Measurements from ENCODE around the gene PCGF2. TPM values are rescaled to one million over a fixed set of nuclear protein-coding genes. Genes with fewer than 3 reads are reported as not detected.

PCGF2 gene
- total RNA-seq, 1 donor = 3.3 TPM

GRCh38 chr17:38725066-38725465, 23.1 kb downstream of the PCGF2 start:
- no peaks in the 10 kb centered on the region for H4K20me1 ChIP-seq (ENCODE audit: insufficient read depth, low read length)
- no peak overlapping the region for H3K4me3 ChIP-seq (ENCODE audit: insufficient read depth, low read length)
- H3K36me3 ChIP-seq (ENCODE audit: insufficient read depth, low read length) = peaks cover 20% of the 10 kb centered on the region
- H2AFZ ChIP-seq (ENCODE audit: low read length) = no peak overlapping the region
- no peaks in the 10 kb centered on the region for H3K4me1 ChIP-seq (ENCODE audit: insufficient read depth, low read length)
- H3K27ac ChIP-seq (ENCODE audit: low read depth, low read length) = no peak overlapping the region
- DNase-seq (ENCODE audit: insufficient read length, low spot score, missing footprints) = no peak
- no peaks in the 10 kb centered on the region for H3K79me2 ChIP-seq (ENCODE audit: insufficient read depth, low read length)
- H3K4me2 ChIP-seq (ENCODE audit: insufficient read depth, low read length) = no peak overlapping the region
- TF ChIP-seq CTCF (IDR thresholded peaks at IDR 0.05; ENCODE audit: extremely low read depth, low read depth, low read length) = no peak
- H3K27me3 ChIP-seq (ENCODE audit: insufficient read depth, low read length) = no peaks in the 10 kb centered on the region
- H3K9me3 ChIP-seq (ENCODE audit: low read depth, low read length) = no peaks in the 10 kb centered on the region

- Histone ChIP-seq H3K4me2 (ENCODE audit: insufficient read depth, low read length) (no peak overlapping the region), H3K4me3 (ENCODE audit: insufficient read depth, low read length) (no peak overlapping the region), H3K4me1 (ENCODE audit: insufficient read depth, low read length) (no peaks in the 10 kb centered on the region), H3K79me2 (ENCODE audit: insufficient read depth, low read length) (no peaks in the 10 kb centered on the region), H3K36me3 (ENCODE audit: insufficient read depth, low read length) (peaks cover 20% of the 10 kb centered on the region), H3K27me3 (ENCODE audit: insufficient read depth, low read length) (no peaks in the 10 kb centered on the region), H4K20me1 (ENCODE audit: insufficient read depth, low read length) (no peaks in the 10 kb centered on the region), H3K27ac (ENCODE audit: low read depth, low read length) (no peak overlapping the region), H3K9me3 (ENCODE audit: low read depth, low read length) (no peaks in the 10 kb centered on the region), H2AFZ (ENCODE audit: low read length) (no peak overlapping the region)
- DNase-seq (ENCODE audit: insufficient read length, low spot score, missing footprints) = no peak
- TF ChIP-seq CTCF (IDR thresholded peaks at IDR 0.05; ENCODE audit: extremely low read depth, low read depth, low read length) = no peak
Observed at GRCh38 chr17:38724337-38724988, 23.7 kb downstream of the PCGF2 start.

GRCh38 chr17:38721802-38722201, 26.3 kb downstream of the PCGF2 start:
- Histone ChIP-seq H3K79me2 (ENCODE audit: insufficient read depth, low read length) (no peaks in the 10 kb centered on the region), H2AFZ (ENCODE audit: low read length) (no peak overlapping the region), H4K20me1 (ENCODE audit: insufficient read depth, low read length) (no peaks in the 10 kb centered on the region), H3K27ac (ENCODE audit: low read depth, low read length) (no peak overlapping the region), H3K4me3 (ENCODE audit: insufficient read depth, low read length) (no peak overlapping the region), H3K4me2 (ENCODE audit: insufficient read depth, low read length) (no peak overlapping the region), H3K4me1 (ENCODE audit: insufficient read depth, low read length) (no peaks in the 10 kb centered on the region), H3K36me3 (ENCODE audit: insufficient read depth, low read length) (peaks cover 33% of the 10 kb centered on the region), H3K27me3 (ENCODE audit: insufficient read depth, low read length) (no peaks in the 10 kb centered on the region), H3K9me3 (ENCODE audit: low read depth, low read length) (no peaks in the 10 kb centered on the region)
- TF ChIP-seq CTCF (IDR thresholded peaks at IDR 0.05; ENCODE audit: extremely low read depth, low read depth, low read length) = no peak
- no peak for DNase-seq (ENCODE audit: insufficient read length, low spot score, missing footprints)

GRCh38 chr17:38720941-38721340, 27.2 kb downstream of the PCGF2 start:
- no peak for DNase-seq (ENCODE audit: insufficient read length, low spot score, missing footprints)
- no peak overlapping the region for H3K27ac ChIP-seq (ENCODE audit: low read depth, low read length)
- H3K4me1 ChIP-seq (ENCODE audit: insufficient read depth, low read length) = no peaks in the 10 kb centered on the region
- H3K4me2 ChIP-seq (ENCODE audit: insufficient read depth, low read length) = no peak overlapping the region
- H3K9me3 ChIP-seq (ENCODE audit: low read depth, low read length) = no peaks in the 10 kb centered on the region
- H3K79me2 ChIP-seq (ENCODE audit: insufficient read depth, low read length) = no peaks in the 10 kb centered on the region
- peaks cover 35% of the 10 kb centered on the region for H3K36me3 ChIP-seq (ENCODE audit: insufficient read depth, low read length)
- H2AFZ ChIP-seq (ENCODE audit: low read length) = no peak overlapping the region
- H3K27me3 ChIP-seq (ENCODE audit: insufficient read depth, low read length) = no peaks in the 10 kb centered on the region
- no peaks in the 10 kb centered on the region for H4K20me1 ChIP-seq (ENCODE audit: insufficient read depth, low read length)
- no peak for TF ChIP-seq CTCF (IDR thresholded peaks at IDR 0.05; ENCODE audit: extremely low read depth, low read depth, low read length)
- no peak overlapping the region for H3K4me3 ChIP-seq (ENCODE audit: insufficient read depth, low read length)

Measured in osteoblast (primary cell).